Mucosa of rectum (tissue), 2 donors: ENCODE results near the gene TOPORS.

Experiments
- H3K27ac ChIP-seq, 2 donors: one replicate each; pipeline ENCODE4 v1.7.0; 2013; ENCODE audit warnings: inconsistent platforms in 2 of 2, low read depth in 2 of 2, low read length in 2 of 2
- H3K27me3 ChIP-seq, 2 donors: one replicate each; pipeline ENCODE4 v1.7.0; 2013; ENCODE audit warnings: low read length in 2 of 2; ENCODE audit not compliant: control insufficient read depth in 2 of 2, insufficient read depth in 2 of 2
- H3K36me3 ChIP-seq, 2 donors: one replicate each; pipeline ENCODE4 v1.7.0; 2013; ENCODE audit warnings: low read length in 2 of 2; ENCODE audit not compliant: control insufficient read depth in 2 of 2, insufficient read depth in 2 of 2
- H3K4me1 ChIP-seq, 2 donors: one replicate each; pipeline ENCODE4 v1.7.0; 2013; ENCODE audit warnings: low read length in 2 of 2, mild to moderate bottlenecking in 1 of 2; ENCODE audit not compliant: control insufficient read depth in 2 of 2, insufficient read depth in 2 of 2
- H3K4me3 ChIP-seq, 2 donors: one replicate each; pipeline ENCODE4 v1.7.0; 2013; ENCODE audit warnings: low read length in 2 of 2
- H3K9ac ChIP-seq, 2 donors: one replicate each; pipeline ENCODE4 v1.7.0; 2013; ENCODE audit warnings: low read length in 2 of 2, low read depth in 1 of 2, mild to moderate bottlenecking in 1 of 2
- H3K9me3 ChIP-seq, 2 donors: one replicate each; pipeline ENCODE4 v1.7.0; 2013; ENCODE audit warnings: low read length in 2 of 2; ENCODE audit not compliant: control insufficient read depth in 2 of 2
- donor health status: healthy.
- donor health status: Normal muscosa, but diverticular disease.

TOPORS gene

GRCh38 chr9:32581512-32582143, 29.2 kb upstream of the TOPORS start:
- Histone ChIP-seq H3K27ac (no peak overlapping the region), H3K9ac (no peak overlapping the region), H3K4me1 (no peaks in the 10 kb centered on the region), H3K27me3 (peaks cover 2 to 7% of the 10 kb centered on the region in 2 donors), H3K36me3 (no peaks in the 10 kb centered on the region), H3K4me3 (no peak overlapping the region), H3K9me3 (no peaks in the 10 kb centered on the region)

GRCh38 chr9:32580631-32581300, 28.4 kb upstream of the TOPORS start:
- Histone ChIP-seq H3K27ac (no peak overlapping the region), H3K4me1 (no peaks in the 10 kb centered on the region), H3K4me3 (no peak overlapping the region), H3K27me3 (peaks cover 2 to 8% of the 10 kb centered on the region in 2 donors), H3K9ac (no peak overlapping the region), H3K9me3 (no peaks in the 10 kb centered on the region), H3K36me3 (no peaks in the 10 kb centered on the region)

- H3K4me3 ChIP-seq: no peak overlapping the region
- H3K36me3 ChIP-seq: no peaks in the 10 kb centered on the region
- no peak overlapping the region for H3K9ac ChIP-seq
- peaks cover under 1 to 8% of the 10 kb centered on the region in 2 donors for H3K27me3 ChIP-seq
- H3K9me3 ChIP-seq: no peaks in the 10 kb centered on the region
- no peak overlapping the region for H3K27ac ChIP-seq
- no peaks in the 10 kb centered on the region for H3K4me1 ChIP-seq
Observed at GRCh38 chr9:32579706-32580331, 27.4 kb upstream of the TOPORS start.

GRCh38 chr9:32578976-32579375, 26.6 kb upstream of the TOPORS start:
- no peak overlapping the region for H3K27ac ChIP-seq
- H3K4me1 ChIP-seq: no peaks in the 10 kb centered on the region
- no peaks in the 10 kb centered on the region for H3K36me3 ChIP-seq
- H3K4me3 ChIP-seq: no peak overlapping the region
- peaks cover 0 to 8% of the 10 kb centered on the region in 2 donors for H3K27me3 ChIP-seq
- H3K9me3 ChIP-seq: no peaks in the 10 kb centered on the region
- no peak overlapping the region for H3K9ac ChIP-seq

GRCh38 chr9:32577316-32577715, 24.9 kb upstream of the TOPORS start:
- Histone ChIP-seq H3K4me1 (peaks cover 0 to 6% of the 10 kb centered on the region in 2 donors), H3K4me3 (no peak overlapping the region), H3K27me3 (peaks cover 0 to 8% of the 10 kb centered on the region in 2 donors), H3K9me3 (no peaks in the 10 kb centered on the region), H3K9ac (no peak overlapping the region), H3K36me3 (no peaks in the 10 kb centered on the region), H3K27ac (no peak overlapping the region)

- Histone ChIP-seq H3K9me3 (no peaks in the 10 kb centered on the region), H3K4me1 (peaks cover 6 to 16% of the 10 kb centered on the region in 2 donors), H3K9ac (no peak overlapping the region), H3K27me3 (peaks cover 0 to 4% of the 10 kb centered on the region in 2 donors), H3K4me3 (no peak overlapping the region), H3K36me3 (peaks cover 0 to 2% of the 10 kb centered on the region in 2 donors), H3K27ac (no peak overlapping the region)
Observed at GRCh38 chr9:32574858-32575257, 22.5 kb upstream of the TOPORS start.

GRCh38 chr9:32573821-32574220, 21.4 kb upstream of the TOPORS start:
- Histone ChIP-seq H3K27ac (peak overlapping the region; percentile 93 to 96), H3K9ac (no peak overlapping the region), H3K9me3 (no peaks in the 10 kb centered on the region), H3K4me3 (peak overlapping the region in 1 of 2 donors; percentile 92), H3K4me1 (peaks cover 6 to 16% of the 10 kb centered on the region in 2 donors), H3K36me3 (peaks cover 0 to 2% of the 10 kb centered on the region in 2 donors), H3K27me3 (peaks cover 0 to 4% of the 10 kb centered on the region in 2 donors)

GRCh38 chr9:32572900-32573523, 20.6 kb upstream of the TOPORS start, which contains the start of gene NDUFB6:
TSS of gene NDUFB6 (minus strand) at chr9:32573159. CDS start at chr9:32573060, 99 bp downstream.
- no peaks in the 10 kb centered on the region for H3K9me3 ChIP-seq
- H3K36me3 ChIP-seq: peaks cover 0 to 2% of the 10 kb centered on the region in 2 donors
- H3K27me3 ChIP-seq: peaks cover 0 to 4% of the 10 kb centered on the region in 2 donors
- H3K4me1 ChIP-seq: peaks cover 6 to 16% of the 10 kb centered on the region in 2 donors
- peak within 1 kb of the TSS; percentile 93 to 96 for H3K27ac ChIP-seq
- H3K9ac ChIP-seq: peak within 1 kb of the TSS; percentile 95 to 96
- peak within 1 kb of the TSS; percentile 92 to 98 for H3K4me3 ChIP-seq

GRCh38 chr9:32571969-32572899, 19.8 kb upstream of the TOPORS start:
- H3K9me3 ChIP-seq: no peaks in the 10 kb centered on the region
- H3K27me3 ChIP-seq: peaks cover 0 to 4% of the 10 kb centered on the region in 2 donors
- H3K4me1 ChIP-seq: peaks cover 6 to 16% of the 10 kb centered on the region in 2 donors
- H3K36me3 ChIP-seq: peaks cover 0 to 5% of the 10 kb centered on the region in 2 donors
- H3K27ac ChIP-seq: peak overlapping the region; percentile 93 to 96
- peak overlapping the region; percentile 95 to 96 for H3K9ac ChIP-seq
- H3K4me3 ChIP-seq: peak overlapping the region; percentile 92 to 98
